SK-N-MC (cell line): Measurements from ENCODE around the gene NOP10.
"Not testable (repeated sequence)": the region's sequence is repeated elsewhere in the genome, so short reads cannot be mapped to it uniquely, and the experiment has no call there.

ENCODE experiments used
- DNase-seq: peaks from one replicate; pipeline ENCODE4 v3.0.0-alpha.2; 2011; ENCODE audit warnings: low read depth, low spot score
- H3K27ac ChIP-seq: fragments of 200-600 bp; sonication (generic); 2 replicates; pipeline ENCODE4 v1.5.1; 2016; ENCODE audit warnings: mixed run types
- H3K36me3 ChIP-seq: fragments of 200-600 bp; sonication (generic); 2 replicates; pipeline ENCODE4 v1.6.1; 2017; ENCODE audit warnings: antibody characterized with exemption, low read length, mixed read lengths; ENCODE audit not compliant: insufficient read depth
- H3K4me3 ChIP-seq: fragments of 200-600 bp; sonication (generic); 2 replicates; pipeline ENCODE4 v1.5.1; 2016
- H3K9ac ChIP-seq: fragments of 200-600 bp; sonication (generic); 2 replicates; pipeline ENCODE4 v1.8.0; 2017; ENCODE audit warnings: mixed run types, mixed read lengths; ENCODE audit not compliant: insufficient read length
- H3K9me3 ChIP-seq: fragments of 200-600 bp; sonication (generic); 2 replicates; pipeline ENCODE4 v1.6.1; 2017; ENCODE audit warnings: low read depth, mild to moderate bottlenecking, antibody characterized with exemption, low read length, moderate library complexity, mixed read lengths
- EZH2 ChIP-seq: fragments of 200-600 bp; sonication (generic); IDR thresholded peaks from one replicate; pipeline ENCODE4 v1.6.1; 2017; ENCODE audit warnings: antibody characterized with exemption
- FOXP2 ChIP-seq: optimal IDR thresholded peaks from 2 replicates; pipeline ENCODE3; 2011; ENCODE audit warnings: mild to moderate bottlenecking, moderate library complexity; ENCODE audit not compliant: insufficient read depth; ENCODE audit errors: extremely low read length, control extremely low read depth
- POLR2AphosphoS5 ChIP-seq: IDR thresholded peaks from 2 replicates; pipeline ENCODE4 v1.6.1; 2012; ENCODE audit warnings: mild to moderate bottlenecking, low read depth, low read length, borderline replicate concordance

The NOP10 gene

DNA sequence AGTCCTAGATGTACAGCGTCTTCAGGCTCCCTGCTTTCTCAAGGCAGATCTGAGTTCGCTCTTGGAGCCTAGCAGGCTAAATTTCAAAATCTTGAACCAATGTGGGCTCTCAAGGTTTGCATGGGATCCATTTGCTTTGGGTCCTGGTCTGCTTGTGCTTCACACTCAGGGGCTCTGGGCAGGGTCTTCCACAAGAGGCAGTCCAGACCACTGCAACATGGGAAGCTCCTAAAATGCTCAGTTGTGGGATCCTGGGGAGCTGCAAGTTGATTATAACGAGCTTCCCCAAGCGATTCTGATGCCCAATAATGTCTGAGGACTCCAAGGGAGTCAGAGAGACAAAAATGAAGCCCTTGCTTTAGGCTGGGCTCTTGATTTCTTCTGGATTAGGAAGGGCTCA, 6.8 kb upstream of the NOP10 start:
- no peaks in the 10 kb centered on the region for H3K9me3 ChIP-seq
- H3K27ac ChIP-seq: no peak overlapping the region
- H3K36me3 ChIP-seq: no peaks in the 10 kb centered on the region
- no peak for DNase-seq
- no peak overlapping the region for H3K4me3 ChIP-seq
- H3K9ac ChIP-seq: no peak overlapping the region
- TF ChIP-seq EZH2 (no peak), FOXP2 (no peak), POLR2AphosphoS5 (no peak)

- TF ChIP-seq POLR2AphosphoS5: no peak
- TF ChIP-seq EZH2: no peak
- no peak for TF ChIP-seq FOXP2
- DNase-seq: no peak
- Histone ChIP-seq H3K9ac (no peak overlapping the region), H3K9me3 (no peaks in the 10 kb centered on the region), H3K27ac (no peak overlapping the region), H3K36me3 (no peaks in the 10 kb centered on the region), H3K4me3 (no peak overlapping the region)
These were observed 5.9 kb upstream of the NOP10 start for GRCh38 chr15:34348735-34349300.

DNA sequence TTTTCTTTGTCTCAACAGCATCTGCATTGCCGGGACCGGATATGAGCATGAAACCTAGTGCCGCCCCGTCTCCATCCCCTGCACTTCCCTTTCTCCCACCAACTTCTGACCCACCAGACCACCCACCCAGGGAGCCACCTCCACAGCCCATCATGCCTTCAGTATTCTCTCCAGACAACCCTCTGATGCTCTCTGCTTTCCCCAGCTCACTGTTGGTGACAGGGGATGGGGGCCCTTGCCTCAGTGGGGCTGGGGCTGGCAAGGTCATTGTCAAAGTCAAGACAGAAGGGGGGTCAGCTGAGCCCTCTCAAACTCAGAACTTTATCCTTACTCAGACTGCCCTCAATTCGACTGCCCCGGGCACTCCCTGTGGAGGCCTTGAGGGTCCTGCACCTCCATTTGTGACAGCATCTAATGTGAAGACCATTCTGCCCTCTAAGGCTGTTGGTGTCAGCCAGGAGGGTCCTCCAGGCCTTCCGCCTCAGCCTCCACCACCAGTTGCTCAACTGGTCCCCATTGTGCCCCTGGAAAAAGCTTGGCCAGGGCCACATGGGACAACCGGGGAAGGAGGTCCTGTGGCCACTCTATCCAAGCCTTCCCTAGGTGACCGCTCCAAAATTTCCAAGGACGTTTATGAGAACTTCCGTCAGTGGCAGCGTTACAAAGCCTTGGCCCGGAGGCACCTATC, 5.2 kb upstream of the NOP10 start:
- Histone ChIP-seq H3K4me3 (no peak overlapping the region), H3K9me3 (no peaks in the 10 kb centered on the region), H3K27ac (no peak overlapping the region), H3K9ac (no peak overlapping the region), H3K36me3 (no peaks in the 10 kb centered on the region)
- DNase-seq: no peak
- no peak for TF ChIP-seq FOXP2
- TF ChIP-seq POLR2AphosphoS5: no peak
- no peak for TF ChIP-seq EZH2

GRCh38 chr15:34342213-34342736, 661 bp downstream of the NOP10 start:
- H3K9me3 ChIP-seq, DNase-seq: not testable (repeated sequence)
- Histone ChIP-seq H3K4me3 (peak overlapping the region; percentile 98), H3K36me3 (peaks cover 31% of the 10 kb centered on the region), H3K9ac (peak overlapping the region; percentile 97), H3K27ac (peak overlapping the region; percentile 87; the same call in 1 of the 2 replicates)

GRCh38 chr15:34341381-34342212, 1.3 kb downstream of the NOP10 start:
- H3K27ac ChIP-seq: no peak overlapping the region
- H3K9ac ChIP-seq: no peak overlapping the region
- DNase-seq: no peak
- H3K9me3 ChIP-seq: no peaks in the 10 kb centered on the region
- H3K36me3 ChIP-seq: peaks cover 31% of the 10 kb centered on the region
- peak overlapping the region; percentile 98 for H3K4me3 ChIP-seq
- no peak for TF ChIP-seq EZH2
- TF ChIP-seq FOXP2: no peak
- no peak for TF ChIP-seq POLR2AphosphoS5

DNA sequence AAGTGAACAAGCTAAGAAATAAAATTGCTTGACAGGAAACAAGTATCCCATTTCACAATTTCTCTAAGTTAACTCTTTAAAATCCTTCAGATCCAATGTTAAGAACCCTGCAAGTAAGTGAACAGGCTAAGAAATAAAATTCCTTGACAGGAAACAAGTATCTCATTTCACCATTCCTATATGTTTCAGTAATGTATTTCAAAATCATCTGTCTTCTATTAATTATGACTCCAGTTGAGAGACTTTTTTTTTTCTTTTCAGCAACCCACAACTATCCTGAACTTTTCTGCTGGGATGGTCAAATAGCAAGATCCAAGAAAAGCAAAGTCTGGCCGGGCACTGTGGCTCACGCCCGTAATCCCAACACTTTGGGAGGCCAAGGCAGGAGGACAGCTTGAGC, 3.0 kb downstream of the NOP10 start:
- H3K9me3 ChIP-seq: no peaks in the 10 kb centered on the region
- peaks cover 31% of the 10 kb centered on the region for H3K36me3 ChIP-seq
- no peak for DNase-seq
- H3K4me3 ChIP-seq: no peak overlapping the region
- H3K27ac ChIP-seq: peak overlapping the region; percentile 71
- TF ChIP-seq EZH2 (no peak), POLR2AphosphoS5 (no peak), FOXP2 (no peak)
- H3K9ac ChIP-seq: peak overlapping the region; percentile 54

GRCh38 chr15:34338347-34338746, 4.6 kb downstream of the NOP10 start:
- H3K4me3 ChIP-seq: peak overlapping the region; percentile 88
- DNase-seq: no peak
- peaks cover 31% of the 10 kb centered on the region for H3K36me3 ChIP-seq
- no peaks in the 10 kb centered on the region for H3K9me3 ChIP-seq
- TF ChIP-seq FOXP2 (no peak), EZH2 (no peak), POLR2AphosphoS5 (no peak)
- H3K27ac ChIP-seq: no peak overlapping the region
- no peak overlapping the region for H3K9ac ChIP-seq

- H3K9me3 ChIP-seq: no peaks in the 10 kb centered on the region
- no peak for DNase-seq
- no peak within 1 kb of the TSS for H3K27ac ChIP-seq
- peaks cover 31% of the 10 kb centered on the region for H3K36me3 ChIP-seq
- H3K9ac ChIP-seq: peak within 1 kb of the TSS; percentile 69
- TF ChIP-seq EZH2: no peak
- TF ChIP-seq POLR2AphosphoS5: peak; percentile 67; the same call in 1 of the 2 replicates
- peak; percentile 89 for TF ChIP-seq FOXP2
- peak within 1 kb of the TSS; percentile 88 for H3K4me3 ChIP-seq
These were observed 5.2 kb downstream of the NOP10 start, which contains the start of gene SLC12A6 for GRCh38 chr15:34337557-34338306. SLC12A6 (minus strand) TSS chr15:34337781; CDS start chr15:34336680, 1,101 bp downstream.
